Mucosa of stomach (tissue), 1 donor: ENCODE data around the gene RTL10.

Experiments used
- H3K27me3 ChIP-seq: one replicate; pipeline ENCODE4 v1.7.0; 2013; ENCODE audit warnings: mild to moderate bottlenecking, low read length; ENCODE audit not compliant: control insufficient read depth, insufficient read depth
- H3K36me3 ChIP-seq: one replicate; pipeline ENCODE4 v1.7.0; 2013; ENCODE audit warnings: low read length; ENCODE audit not compliant: control insufficient read depth, insufficient read depth
- H3K4me1 ChIP-seq: one replicate; pipeline ENCODE4 v1.7.0; 2013; ENCODE audit warnings: mild to moderate bottlenecking, low read length; ENCODE audit not compliant: control insufficient read depth, insufficient read depth
- H3K4me3 ChIP-seq: one replicate; pipeline ENCODE4 v1.7.0; 2013; ENCODE audit warnings: low read length
- H3K9ac ChIP-seq: one replicate; pipeline ENCODE4 v1.7.0; 2013; ENCODE audit warnings: mild to moderate bottlenecking, low read length, moderate library complexity
- H3K9me3 ChIP-seq: one replicate; pipeline ENCODE4 v1.7.0; 2013; ENCODE audit warnings: mild to moderate bottlenecking, low read length, moderate library complexity; ENCODE audit not compliant: control insufficient read depth
- donor health status: Pancreatic carcinoma.

Gene RTL10

GRCh38 chr22:19871023-19871844, 16.6 kb upstream of the RTL10 start:
- H3K27me3 ChIP-seq = no peaks in the 10 kb centered on the region
- no peaks in the 10 kb centered on the region for H3K36me3 ChIP-seq
- no peak overlapping the region for H3K4me3 ChIP-seq
- peaks cover 36% of the 10 kb centered on the region for H3K4me1 ChIP-seq
- no peaks in the 10 kb centered on the region for H3K9me3 ChIP-seq
- H3K9ac ChIP-seq = no peak overlapping the region

GRCh38 chr22:19870153-19871022, 15.7 kb upstream of the RTL10 start:
- H3K27me3 ChIP-seq = no peaks in the 10 kb centered on the region
- H3K4me1 ChIP-seq = peaks cover 36% of the 10 kb centered on the region
- no peak overlapping the region for H3K9ac ChIP-seq
- no peaks in the 10 kb centered on the region for H3K36me3 ChIP-seq
- H3K4me3 ChIP-seq = no peak overlapping the region
- H3K9me3 ChIP-seq = no peaks in the 10 kb centered on the region

GRCh38 chr22:19869497-19870152, 15.0 kb upstream of the RTL10 start:
- no peaks in the 10 kb centered on the region for H3K9me3 ChIP-seq
- H3K9ac ChIP-seq = no peak overlapping the region
- H3K4me3 ChIP-seq = no peak overlapping the region
- H3K36me3 ChIP-seq = no peaks in the 10 kb centered on the region
- H3K27me3 ChIP-seq = no peaks in the 10 kb centered on the region
- H3K4me1 ChIP-seq = peaks cover 28% of the 10 kb centered on the region

- Histone ChIP-seq H3K9me3 (no peaks in the 10 kb centered on the region), H3K27me3 (no peaks in the 10 kb centered on the region), H3K36me3 (no peaks in the 10 kb centered on the region), H3K4me3 (no peak overlapping the region), H3K4me1 (peaks cover 22% of the 10 kb centered on the region), H3K9ac (no peak overlapping the region)
These were observed 14.2 kb upstream of the RTL10 start for GRCh38 chr22:19868773-19869471.

GRCh38 chr22:19868333-19868732, 13.7 kb upstream of the RTL10 start:
- H3K9me3 ChIP-seq = no peaks in the 10 kb centered on the region
- H3K36me3 ChIP-seq = no peaks in the 10 kb centered on the region
- no peak overlapping the region for H3K4me3 ChIP-seq
- no peak overlapping the region for H3K9ac ChIP-seq
- H3K4me1 ChIP-seq = peaks cover 16% of the 10 kb centered on the region
- H3K27me3 ChIP-seq = no peaks in the 10 kb centered on the region

GRCh38 chr22:19867617-19868016, 12.9 kb upstream of the RTL10 start:
- Histone ChIP-seq H3K4me3 (no peak overlapping the region), H3K27me3 (no peaks in the 10 kb centered on the region), H3K36me3 (no peaks in the 10 kb centered on the region), H3K9ac (no peak overlapping the region), H3K9me3 (no peaks in the 10 kb centered on the region), H3K4me1 (peaks cover 12% of the 10 kb centered on the region)

GRCh38 chr22:19866665-19867009, 12.0 kb upstream of the RTL10 start:
- Histone ChIP-seq H3K4me3 (no peak overlapping the region), H3K36me3 (no peaks in the 10 kb centered on the region), H3K9ac (no peak overlapping the region), H3K27me3 (no peaks in the 10 kb centered on the region), H3K4me1 (peaks cover 12% of the 10 kb centered on the region), H3K9me3 (no peaks in the 10 kb centered on the region)

GRCh38 chr22:19865141-19865829, 10.6 kb upstream of the RTL10 start:
- no peaks in the 10 kb centered on the region for H3K9me3 ChIP-seq
- H3K4me1 ChIP-seq = peaks cover 12% of the 10 kb centered on the region
- no peak overlapping the region for H3K9ac ChIP-seq
- no peak overlapping the region for H3K4me3 ChIP-seq
- H3K27me3 ChIP-seq = no peaks in the 10 kb centered on the region
- no peaks in the 10 kb centered on the region for H3K36me3 ChIP-seq

- Histone ChIP-seq H3K36me3 (no peaks in the 10 kb centered on the region), H3K27me3 (no peaks in the 10 kb centered on the region), H3K4me1 (peaks cover 7% of the 10 kb centered on the region), H3K9me3 (no peaks in the 10 kb centered on the region), H3K4me3 (no peak overlapping the region), H3K9ac (no peak overlapping the region)
These were observed 9.9 kb upstream of the RTL10 start for GRCh38 chr22:19864538-19865106.

GRCh38 chr22:19863571-19863970, 8.9 kb upstream of the RTL10 start:
- Histone ChIP-seq H3K4me3 (no peak overlapping the region), H3K27me3 (no peaks in the 10 kb centered on the region), H3K9me3 (no peaks in the 10 kb centered on the region), H3K4me1 (no peaks in the 10 kb centered on the region), H3K9ac (no peak overlapping the region), H3K36me3 (no peaks in the 10 kb centered on the region)

- Histone ChIP-seq H3K9ac (no peak overlapping the region), H3K4me1 (no peaks in the 10 kb centered on the region), H3K36me3 (no peaks in the 10 kb centered on the region), H3K4me3 (no peak overlapping the region), H3K27me3 (no peaks in the 10 kb centered on the region), H3K9me3 (no peaks in the 10 kb centered on the region)
These were observed 8.1 kb upstream of the RTL10 start for GRCh38 chr22:19862619-19863246.
